ENCODE results near the gene MFSD2B.

DNA sequence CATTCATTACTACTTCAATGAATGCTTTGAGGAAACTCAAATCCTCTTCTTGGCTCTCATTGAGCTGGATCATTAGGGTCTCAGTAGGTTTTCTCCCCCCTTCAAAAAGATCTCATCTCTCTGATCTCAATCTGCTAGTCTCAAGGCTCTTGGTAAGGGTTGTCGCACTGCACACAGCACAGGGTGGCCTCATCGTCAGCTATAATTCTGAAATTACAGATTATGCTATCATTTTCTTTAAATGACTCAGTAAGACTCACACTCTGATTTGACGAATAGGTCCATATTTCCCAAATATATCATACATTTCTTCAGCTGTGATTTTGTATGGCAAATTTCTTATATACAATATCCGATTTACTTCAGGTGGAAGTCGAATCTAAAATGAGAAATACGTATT lies 63.9 kb downstream of the MFSD2B start:
- TF ChIP-seq, protein P1, sequence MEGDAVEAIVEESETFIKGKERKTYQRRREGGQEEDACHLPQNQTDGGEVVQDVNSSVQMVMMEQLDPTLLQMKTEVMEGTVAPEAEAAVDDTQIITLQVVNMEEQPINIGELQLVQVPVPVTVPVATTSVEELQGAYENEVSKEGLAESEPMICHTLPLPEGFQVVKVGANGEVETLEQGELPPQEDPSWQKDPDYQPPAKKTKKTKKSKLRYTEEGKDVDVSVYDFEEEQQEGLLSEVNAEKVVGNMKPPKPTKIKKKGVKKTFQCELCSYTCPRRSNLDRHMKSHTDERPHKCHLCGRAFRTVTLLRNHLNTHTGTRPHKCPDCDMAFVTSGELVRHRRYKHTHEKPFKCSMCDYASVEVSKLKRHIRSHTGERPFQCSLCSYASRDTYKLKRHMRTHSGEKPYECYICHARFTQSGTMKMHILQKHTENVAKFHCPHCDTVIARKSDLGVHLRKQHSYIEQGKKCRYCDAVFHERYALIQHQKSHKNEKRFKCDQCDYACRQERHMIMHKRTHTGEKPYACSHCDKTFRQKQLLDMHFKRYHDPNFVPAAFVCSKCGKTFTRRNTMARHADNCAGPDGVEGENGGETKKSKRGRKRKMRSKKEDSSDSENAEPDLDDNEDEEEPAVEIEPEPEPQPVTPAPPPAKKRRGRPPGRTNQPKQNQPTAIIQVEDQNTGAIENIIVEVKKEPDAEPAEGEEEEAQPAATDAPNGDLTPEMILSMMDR (IDR thresholded peaks at IDR 0.05; ENCODE audit: extremely low read depth in 1 of 2, insufficient read depth in 1 of 2, low read depth in 1 of 2, low read length in 2 of 2): no peak
- no peak for TF ChIP-seq POLR2A (IDR thresholded peaks at IDR 0.05; ENCODE audit: low read depth, low read length)
